ENCODE results near the gene CDC5L.

The CDC5L gene

GRCh38 chr6:44375071-44375470 is 12.4 kb upstream of the CDC5L start:
- no peak for DNase-seq

- DNase-seq, result no peak
Observed at GRCh38 chr6:44377484-44377883, 10.0 kb upstream of the CDC5L start.

GRCh38 chr6:44377971-44378370 is 9.5 kb upstream of the CDC5L start:
- no peak for DNase-seq

- DNase-seq, result peak; percentile 3
Observed at GRCh38 chr6:44381739-44382138, 5.8 kb upstream of the CDC5L start.

- no peak for DNase-seq
Observed at GRCh38 chr6:44386364-44386928, 1.1 kb upstream of the CDC5L start.

GRCh38 chr6:44386929-44387345 is 569 bp upstream of the CDC5L start:
- no peak for DNase-seq

GRCh38 chr6:44388135-44388487 is 605 bp downstream of the CDC5L start:
- DNase-seq, result no peak

- no peak for DNase-seq
Observed at GRCh38 chr6:44388887-44389286, 1.4 kb downstream of the CDC5L start.

- no peak for DNase-seq
Observed at GRCh38 chr6:44390158-44390683, 2.7 kb downstream of the CDC5L start.

- DNase-seq, result no peak
Observed at GRCh38 chr6:44395501-44395900, 8.0 kb downstream of the CDC5L start.

GRCh38 chr6:44396968-44397367 is 9.5 kb downstream of the CDC5L start:
- no peak for DNase-seq

- DNase-seq, result no peak
Observed at GRCh38 chr6:44397424-44398164, 10.1 kb downstream of the CDC5L start.

GRCh38 chr6:44399991-44400390 is 12.5 kb downstream of the CDC5L start:
- DNase-seq, result no peak

GRCh38 chr6:44400572-44400971 is 13.1 kb downstream of the CDC5L start:
- no peak for DNase-seq

GRCh38 chr6:44401138-44401537 is 13.6 kb downstream of the CDC5L start:
- DNase-seq, result no peak

GRCh38 chr6:44404022-44404714 is 16.7 kb downstream of the CDC5L start:
- no peak for DNase-seq

GRCh38 chr6:44404715-44405099 is 17.2 kb downstream of the CDC5L start:
- no peak for DNase-seq

GRCh38 chr6:44407951-44408670 is 20.6 kb downstream of the CDC5L start:
- DNase-seq, result no peak

GRCh38 chr6:44409207-44409794 is 21.8 kb downstream of the CDC5L start:
- DNase-seq, result no peak

GRCh38 chr6:44410363-44410762 is 22.9 kb downstream of the CDC5L start:
- DNase-seq, result no peak

- no peak for DNase-seq
Observed at GRCh38 chr6:44411141-44411540, 23.6 kb downstream of the CDC5L start.

GRCh38 chr6:44415449-44415848 is 27.9 kb downstream of the CDC5L start:
- no peak for DNase-seq

- no peak for DNase-seq
Observed at GRCh38 chr6:44415873-44416502, 28.5 kb downstream of the CDC5L start.
